Subcutaneous adipose tissue (tissue), 4 donors: ENCODE measurements around the gene DHPS. TPM values are rescaled to one million over a fixed set of nuclear protein-coding genes. Genes with fewer than 3 reads are reported as not detected.

Experiments
- CTCF ChIP-seq: fragments of 450-650 bp; IDR thresholded peaks from one replicate; pipeline ENCODE4 v1.5.1; 2016; ENCODE audit warnings: low read depth, mild to moderate bottlenecking, control low read depth, antibody characterized with exemption, moderate library complexity
- total RNA-seq, 4 donors: library from RNA; depleted of rRNA; stranded (reverse); fragments of >200 nt; gene quantifications; one replicate each; pipeline ENCODE4 v1.1.0, GENCODE V29; 2016

Gene DHPS
- total RNA-seq, 4 donors from 2014 or later, result 49.9 to 85.7 (median 75.7) TPM

GRCh38 chr19:12646551-12646950 lies 35.1 kb downstream of the DHPS start:
- TF ChIP-seq CTCF, result no peak

GRCh38 chr19:12642506-12642905 lies 39.2 kb downstream of the DHPS start:
- TF ChIP-seq CTCF, result no peak

- TF ChIP-seq CTCF, result no peak
Measured at GRCh38 chr19:12641456-12641855, 40.2 kb downstream of the DHPS start.

- TF ChIP-seq CTCF, result no peak
Measured at GRCh38 chr19:12639901-12640613, 41.6 kb downstream of the DHPS start.

- no peak for TF ChIP-seq CTCF
Measured at GRCh38 chr19:12638611-12639182, 43.0 kb downstream of the DHPS start.

- TF ChIP-seq CTCF, result no peak
Measured at GRCh38 chr19:12636631-12637030, 45.0 kb downstream of the DHPS start.

GRCh38 chr19:12629215-12629614 lies 52.5 kb downstream of the DHPS start:
- no peak for TF ChIP-seq CTCF
